ENCODE data around the gene LRRN3. TPM values are rescaled to one million over a fixed set of nuclear protein-coding genes. Genes with fewer than 3 reads are reported as not detected.

Gene LRRN3
- total and polyA plus RNA-seq, 2 of the 4 experiments (the other 2 are of a cell fraction): 6.9 to 15.2 TPM

DNA sequence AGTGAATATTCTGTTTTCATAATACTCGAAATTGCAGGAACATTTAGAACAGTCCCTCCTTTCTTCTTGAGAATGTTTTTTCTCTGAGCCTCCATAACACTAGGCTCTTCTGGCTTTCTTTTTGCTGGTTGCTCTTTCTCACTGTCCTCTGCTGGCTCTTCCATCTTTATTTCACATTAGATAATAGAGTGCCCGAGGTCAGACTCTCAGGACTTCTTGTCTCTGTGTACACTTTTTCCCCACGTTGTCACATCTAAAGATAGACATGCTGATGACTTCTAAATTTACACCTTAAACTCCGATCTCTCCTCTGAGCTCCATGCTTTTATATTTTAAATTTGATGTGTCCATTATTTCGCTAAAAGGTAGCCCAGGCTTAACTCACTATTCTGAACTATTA, 15.4 kb upstream of the LRRN3 start:
- H2AK9ac ChIP-seq (replicated peaks; ENCODE audit: low read depth, low read length, poor library complexity): no peak overlapping the region
- H3K27ac ChIP-seq (ENCODE audit: insufficient read depth, low read length): no peak overlapping the region
- no peak overlapping the region for H3K23ac ChIP-seq (ENCODE audit: low read depth, low read length)
- no peak overlapping the region for H4K5ac ChIP-seq (ENCODE audit: low read depth, low read length)
- H2AFZ ChIP-seq (replicated peaks; ENCODE audit: low read length, poor library complexity): no peak overlapping the region
- H3K4ac ChIP-seq (ENCODE audit: low read depth, low read length): no peak overlapping the region
- H3K9me1 ChIP-seq (ENCODE audit: insufficient read depth, low read length): no peaks in the 10 kb centered on the region
- H2BK15ac ChIP-seq (ENCODE audit: low read depth, low read length): no peak overlapping the region
- H3K4me3 ChIP-seq (ENCODE audit: insufficient read depth, low read depth, low read length): no peak overlapping the region
- in situ Hi-C loops (cut with MboI; ENCODE audit: low sequenced_read_pairs): no loop called here
- H3K18ac ChIP-seq (ENCODE audit: low read depth, low read length): no peak overlapping the region
- intact Hi-C loops (cut with micrococcal nuclease): no loop called here
- H3K14ac ChIP-seq (replicated peaks; ENCODE audit: low read depth, low read length): no peak overlapping the region
- no peak for DNase-seq
- H2BK5ac ChIP-seq (ENCODE audit: low read depth, low read length, poor library complexity, severe bottlenecking): no peak overlapping the region
- no peak for ATAC-seq (ENCODE audit: low read depth)
- no peak overlapping the region for H2AK5ac ChIP-seq (ENCODE audit: low read depth, low read length)
- no peaks in the 10 kb centered on the region for H3K36me3 ChIP-seq (ENCODE audit: control insufficient read depth, insufficient read depth, low read length)
- no peak overlapping the region for H2BK20ac ChIP-seq (ENCODE audit: low read depth, low read length)
- no peaks in the 10 kb centered on the region for H3K27me3 ChIP-seq (ENCODE audit: control insufficient read depth, insufficient read depth, low read length)
- no peaks in the 10 kb centered on the region for H3K79me1 ChIP-seq (ENCODE audit: low read depth in 1 of 2, low read length in 2 of 2)
- peaks cover 6% of the 10 kb centered on the region for H3K4me1 ChIP-seq (ENCODE audit: control insufficient read depth, insufficient read depth, low read length)
- no peaks in the 10 kb centered on the region for H3K9me3 ChIP-seq (ENCODE audit: control insufficient read depth, insufficient read depth, low read length)
- H4K20me1 ChIP-seq (ENCODE audit: insufficient read depth, low read length): no peaks in the 10 kb centered on the region
- H3K4me2 ChIP-seq (ENCODE audit: low read depth, low read length): no peak overlapping the region
- TF ChIP-seq, protein P1, sequence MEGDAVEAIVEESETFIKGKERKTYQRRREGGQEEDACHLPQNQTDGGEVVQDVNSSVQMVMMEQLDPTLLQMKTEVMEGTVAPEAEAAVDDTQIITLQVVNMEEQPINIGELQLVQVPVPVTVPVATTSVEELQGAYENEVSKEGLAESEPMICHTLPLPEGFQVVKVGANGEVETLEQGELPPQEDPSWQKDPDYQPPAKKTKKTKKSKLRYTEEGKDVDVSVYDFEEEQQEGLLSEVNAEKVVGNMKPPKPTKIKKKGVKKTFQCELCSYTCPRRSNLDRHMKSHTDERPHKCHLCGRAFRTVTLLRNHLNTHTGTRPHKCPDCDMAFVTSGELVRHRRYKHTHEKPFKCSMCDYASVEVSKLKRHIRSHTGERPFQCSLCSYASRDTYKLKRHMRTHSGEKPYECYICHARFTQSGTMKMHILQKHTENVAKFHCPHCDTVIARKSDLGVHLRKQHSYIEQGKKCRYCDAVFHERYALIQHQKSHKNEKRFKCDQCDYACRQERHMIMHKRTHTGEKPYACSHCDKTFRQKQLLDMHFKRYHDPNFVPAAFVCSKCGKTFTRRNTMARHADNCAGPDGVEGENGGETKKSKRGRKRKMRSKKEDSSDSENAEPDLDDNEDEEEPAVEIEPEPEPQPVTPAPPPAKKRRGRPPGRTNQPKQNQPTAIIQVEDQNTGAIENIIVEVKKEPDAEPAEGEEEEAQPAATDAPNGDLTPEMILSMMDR (conservative IDR thresholded peaks at IDR 0.05; ENCODE audit: low read depth, low read length): no peak
- no peak for TF ChIP-seq RCOR1 (IDR thresholded peaks at IDR 0.05; ENCODE audit: insufficient replicate concordance, low read length)
- TF ChIP-seq FOS (IDR thresholded peaks at IDR 0.05; ENCODE audit: low read depth, low read length): no peak
- TF ChIP-seq CEBPB (IDR thresholded peaks at IDR 0.05; ENCODE audit: low read depth, low read length): no peak
- TF ChIP-seq, protein P2, sequence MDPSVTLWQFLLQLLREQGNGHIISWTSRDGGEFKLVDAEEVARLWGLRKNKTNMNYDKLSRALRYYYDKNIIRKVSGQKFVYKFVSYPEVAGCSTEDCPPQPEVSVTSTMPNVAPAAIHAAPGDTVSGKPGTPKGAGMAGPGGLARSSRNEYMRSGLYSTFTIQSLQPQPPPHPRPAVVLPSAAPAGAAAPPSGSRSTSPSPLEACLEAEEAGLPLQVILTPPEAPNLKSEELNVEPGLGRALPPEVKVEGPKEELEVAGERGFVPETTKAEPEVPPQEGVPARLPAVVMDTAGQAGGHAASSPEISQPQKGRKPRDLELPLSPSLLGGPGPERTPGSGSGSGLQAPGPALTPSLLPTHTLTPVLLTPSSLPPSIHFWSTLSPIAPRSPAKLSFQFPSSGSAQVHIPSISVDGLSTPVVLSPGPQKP (IDR thresholded peaks at IDR 0.05; ENCODE audit: borderline replicate concordance, low read depth, low read length): no peak
- TF ChIP-seq MAZ (IDR thresholded peaks at IDR 0.05; ENCODE audit: borderline replicate concordance, low read depth, low read length): no peak
- H4K91ac ChIP-seq (ENCODE audit: insufficient read depth, low read depth, low read length): no peak overlapping the region
- no peak overlapping the region for H2BK120ac ChIP-seq (ENCODE audit: low read depth, low read length)
- BruUV-seq (replicated peaks): no TSS peak
- H3K56ac ChIP-seq (ENCODE audit: extremely low read depth, insufficient read depth, low read length): no peak overlapping the region
- H3K9ac ChIP-seq (ENCODE audit: low read depth, low read length): no peak overlapping the region
- no CpG with 5 or more reads among the region's 5 CpGs for WGBS, 2 experiments (ENCODE audit: extremely low coverage in 2 of 2, insufficient read length in 1 of 2)
- ChIA-PET CTCF (interaction anchor here (1.0 kb wide), 2 partner anchors 11 to 148 kb away, joined by 3 to 4 read pairs; no protein-coding TSS in a partner anchor), POLR2A (ENCODE audit: unreplicated experiment) (no interaction called here)
- no peak overlapping the region for H4K8ac ChIP-seq (ENCODE audit: low read depth in 2 of 2, low read length in 2 of 2)
- dilution Hi-C loops (cut with HindIII; ENCODE audit: low sequenced_read_pairs, unreplicated experiment): no loop called here
